ENCODE measurements around the gene EMC1. TPM values are rescaled to one million over a fixed set of nuclear protein-coding genes. Genes with fewer than 3 reads are reported as not detected.

Gene EMC1
- total RNA-seq, 2 experiments from 2014 or later: 40.2 to 43.2 TPM

DNA sequence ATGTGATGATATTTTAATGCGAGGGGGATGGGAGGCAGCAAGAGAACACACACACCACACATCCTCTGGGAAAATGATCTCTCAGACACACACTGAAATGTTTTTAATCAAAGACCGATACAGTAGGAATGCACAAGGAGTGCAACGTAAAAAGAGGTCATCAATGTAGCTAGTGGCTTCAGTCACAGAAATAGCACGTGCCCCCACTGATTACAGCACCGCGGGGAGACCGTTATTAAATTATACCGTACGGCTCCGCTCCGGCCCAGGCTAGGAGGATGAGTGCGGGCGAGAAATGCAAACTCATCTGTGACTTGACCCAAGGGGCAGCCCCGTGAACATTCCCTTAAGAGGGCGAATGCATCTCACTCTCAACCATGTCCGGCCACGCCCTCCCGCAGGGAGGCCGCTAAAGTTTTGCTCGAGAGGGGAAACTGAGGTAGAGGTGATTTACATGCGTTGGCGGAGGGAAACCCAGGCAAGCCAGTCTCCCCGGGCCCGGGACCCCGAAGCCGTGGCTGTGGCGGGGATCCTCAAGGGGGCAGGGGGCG is 41.8 kb downstream of the EMC1 start:
- intact Hi-C loops (cut with micrococcal nuclease): loop anchor here (1.0 kb wide), 1 partner anchor 40 kb away; no protein-coding TSS in a partner anchor

DNA sequence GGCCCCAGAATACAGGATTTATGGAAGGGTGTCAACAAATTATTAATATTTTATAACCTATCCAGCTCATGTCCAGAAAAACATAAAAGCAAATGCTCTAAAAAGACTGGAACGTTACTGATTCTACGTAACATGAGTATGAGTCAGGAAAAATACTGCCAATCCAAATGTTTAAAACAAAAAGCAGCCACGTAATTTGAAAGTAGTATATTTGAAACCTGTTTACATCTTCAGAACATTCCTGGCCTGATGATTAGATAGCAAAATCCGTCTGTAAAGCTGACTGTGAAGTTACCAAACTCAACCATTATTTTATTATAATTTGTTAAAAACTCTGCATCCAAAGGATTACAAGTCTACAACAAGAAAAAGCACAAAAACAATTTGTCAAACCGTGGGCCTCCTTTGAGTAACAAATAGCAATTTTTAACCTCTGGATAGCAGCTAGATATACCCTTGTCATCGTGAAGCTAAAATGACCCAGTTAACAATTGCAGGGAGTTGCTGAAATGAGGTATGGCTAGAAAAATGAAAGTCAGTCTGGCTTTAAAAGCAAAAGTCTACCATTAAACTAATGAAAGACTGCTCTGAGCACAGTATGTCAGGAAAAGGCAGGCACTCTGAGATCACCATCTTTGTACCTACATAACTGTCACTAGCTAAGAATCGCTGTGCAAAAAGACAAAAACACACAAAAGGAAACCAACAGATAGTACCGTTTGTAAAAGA is 42.5 kb downstream of the EMC1 start:
- Mint-ChIP-seq H3K27ac (peak overlapping the region; percentile 90), H3K9me3 (no peaks in the 10 kb centered on the region), H3K27me3 (ENCODE audit: low read depth) (no peaks in the 10 kb centered on the region), H3K36me3 (ENCODE audit: low read depth) (peaks cover 28% of the 10 kb centered on the region), H3K4me3 (peak overlapping the region; percentile 90), H3K4me1 (ENCODE audit: low read depth) (peaks cover 75% of the 10 kb centered on the region)
- peak; percentile 7 for DNase-seq
- CTCF ChIA-PET: interaction anchor here (1.0 to 3.1 kb wide), 4 partner anchors 11 to 39 kb away, joined by 3 to 12 read pairs (median 4); no protein-coding TSS in a partner anchor
- intact Hi-C loops (cut with micrococcal nuclease): loop anchor here (1.0 kb wide), 1 partner anchor 40 kb away; no protein-coding TSS in a partner anchor

More for the DNA sequence above, 41.8 kb downstream of the EMC1 start:
- H3K4me3 Mint-ChIP-seq: peak overlapping the region; percentile 90
- H3K27ac Mint-ChIP-seq: peak overlapping the region; percentile 90
- DNase-seq: peak; percentile 89
- H3K36me3 Mint-ChIP-seq (ENCODE audit: low read depth): peaks cover 29% of the 10 kb centered on the region
- CTCF ChIA-PET: interaction anchor here (1.4 to 3.1 kb wide), 2 partner anchors 30 to 40 kb away, joined by 3 to 12 read pairs; no protein-coding TSS in a partner anchor
- peaks cover 74% of the 10 kb centered on the region for H3K4me1 Mint-ChIP-seq (ENCODE audit: low read depth)
- H3K27me3 Mint-ChIP-seq (ENCODE audit: low read depth): no peaks in the 10 kb centered on the region
- H3K9me3 Mint-ChIP-seq: no peaks in the 10 kb centered on the region

DNA sequence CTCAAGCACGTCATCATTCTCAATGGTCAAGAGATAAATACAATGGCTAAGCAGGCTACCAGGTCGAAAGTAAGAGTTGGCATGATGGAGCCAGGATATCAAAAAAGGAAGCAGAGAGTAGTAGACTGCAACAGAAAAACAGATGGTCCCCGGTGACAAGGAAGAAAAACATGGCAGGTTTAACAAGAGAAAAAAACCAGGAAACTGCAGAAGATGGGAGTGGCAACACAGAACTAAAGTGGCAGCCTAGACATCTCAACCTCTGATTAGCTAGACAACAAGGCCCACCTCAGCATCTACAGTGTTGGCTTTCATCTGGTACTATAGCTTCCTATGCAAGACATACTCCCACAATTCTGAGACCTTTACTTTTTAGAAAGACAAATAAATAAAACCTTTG is 44.4 kb downstream of the EMC1 start:
- CTCF ChIA-PET: interaction anchor here (3.1 kb wide), 1 partner anchor 27 kb away, joined by 12 read pairs; no protein-coding TSS in a partner anchor
- H3K36me3 Mint-ChIP-seq (ENCODE audit: low read depth): peaks cover 26% of the 10 kb centered on the region
- no peaks in the 10 kb centered on the region for H3K9me3 Mint-ChIP-seq
- no peak for DNase-seq
- H3K27me3 Mint-ChIP-seq (ENCODE audit: low read depth): no peaks in the 10 kb centered on the region
- intact Hi-C loops (cut with micrococcal nuclease): no loop called here
- H3K4me1 Mint-ChIP-seq (ENCODE audit: low read depth): peaks cover 75% of the 10 kb centered on the region
- no peak overlapping the region for H3K4me3 Mint-ChIP-seq
- no peak overlapping the region for H3K27ac Mint-ChIP-seq

DNA sequence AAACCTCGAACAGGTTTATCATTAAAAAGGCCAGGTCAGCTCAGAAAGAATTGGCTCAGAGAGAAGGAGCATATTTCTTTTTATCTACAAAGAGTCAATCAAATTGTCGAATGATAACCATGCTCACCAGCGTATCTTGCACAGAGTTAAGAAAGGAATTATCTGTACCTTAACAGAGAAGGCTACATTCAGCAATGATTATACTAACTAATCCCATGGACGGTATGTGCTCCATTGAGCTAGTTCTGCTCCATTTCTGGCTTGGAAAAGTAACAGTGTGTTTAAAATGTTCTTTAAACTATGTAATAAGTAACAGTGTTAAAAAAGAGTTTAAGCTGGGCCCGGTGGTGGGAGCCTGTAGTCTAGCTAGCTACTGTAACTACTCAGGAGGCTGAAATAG is 45.5 kb downstream of the EMC1 start:
- Mint-ChIP-seq H3K36me3 (ENCODE audit: low read depth) (peaks cover 23% of the 10 kb centered on the region), H3K27ac (no peak overlapping the region), H3K4me1 (ENCODE audit: low read depth) (peaks cover 70% of the 10 kb centered on the region), H3K27me3 (ENCODE audit: low read depth) (no peaks in the 10 kb centered on the region), H3K4me3 (no peak overlapping the region), H3K9me3 (no peaks in the 10 kb centered on the region)
- no peak for DNase-seq
- CTCF ChIA-PET: interaction anchor here (0.6 to 1.3 kb wide), 3 partner anchors 22 to 260 kb away, joined by 3 to 6 read pairs (median 3); no protein-coding TSS in a partner anchor
- intact Hi-C loops (cut with micrococcal nuclease): loop anchor here (1.0 kb wide), 2 partner anchors 20 to 37 kb away; no protein-coding TSS in a partner anchor

DNA sequence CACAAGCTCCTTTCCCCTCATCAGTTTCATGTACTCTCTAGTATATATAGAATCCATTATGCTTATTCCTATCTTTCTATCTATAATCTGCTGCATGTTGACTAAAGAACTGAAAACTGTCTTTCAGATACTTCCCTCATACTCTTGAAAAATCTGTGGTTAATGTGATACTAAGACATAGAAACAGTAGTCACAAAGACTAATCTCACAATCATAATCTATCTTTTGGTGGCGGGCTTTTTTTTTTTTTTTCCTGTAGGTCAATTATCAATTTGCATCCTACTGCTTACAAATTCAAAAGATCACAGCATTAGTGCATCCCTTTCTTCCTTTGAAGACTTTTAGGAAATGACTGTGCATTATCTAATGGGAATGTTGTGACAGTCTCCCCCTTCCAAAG is 45.9 kb downstream of the EMC1 start:
- DNase-seq: no peak
- CTCF ChIA-PET: interaction anchor here (1.3 kb wide), 1 partner anchor 21 kb away, joined by 3 read pairs; no protein-coding TSS in a partner anchor
- Mint-ChIP-seq H3K4me3 (no peak overlapping the region), H3K9me3 (no peaks in the 10 kb centered on the region), H3K4me1 (ENCODE audit: low read depth) (peaks cover 70% of the 10 kb centered on the region), H3K36me3 (ENCODE audit: low read depth) (peaks cover 23% of the 10 kb centered on the region), H3K27me3 (ENCODE audit: low read depth) (no peaks in the 10 kb centered on the region), H3K27ac (no peak overlapping the region)
- intact Hi-C loops (cut with micrococcal nuclease): loop anchor here (1.0 kb wide), 2 partner anchors 19 to 36 kb away; no protein-coding TSS in a partner anchor

DNA sequence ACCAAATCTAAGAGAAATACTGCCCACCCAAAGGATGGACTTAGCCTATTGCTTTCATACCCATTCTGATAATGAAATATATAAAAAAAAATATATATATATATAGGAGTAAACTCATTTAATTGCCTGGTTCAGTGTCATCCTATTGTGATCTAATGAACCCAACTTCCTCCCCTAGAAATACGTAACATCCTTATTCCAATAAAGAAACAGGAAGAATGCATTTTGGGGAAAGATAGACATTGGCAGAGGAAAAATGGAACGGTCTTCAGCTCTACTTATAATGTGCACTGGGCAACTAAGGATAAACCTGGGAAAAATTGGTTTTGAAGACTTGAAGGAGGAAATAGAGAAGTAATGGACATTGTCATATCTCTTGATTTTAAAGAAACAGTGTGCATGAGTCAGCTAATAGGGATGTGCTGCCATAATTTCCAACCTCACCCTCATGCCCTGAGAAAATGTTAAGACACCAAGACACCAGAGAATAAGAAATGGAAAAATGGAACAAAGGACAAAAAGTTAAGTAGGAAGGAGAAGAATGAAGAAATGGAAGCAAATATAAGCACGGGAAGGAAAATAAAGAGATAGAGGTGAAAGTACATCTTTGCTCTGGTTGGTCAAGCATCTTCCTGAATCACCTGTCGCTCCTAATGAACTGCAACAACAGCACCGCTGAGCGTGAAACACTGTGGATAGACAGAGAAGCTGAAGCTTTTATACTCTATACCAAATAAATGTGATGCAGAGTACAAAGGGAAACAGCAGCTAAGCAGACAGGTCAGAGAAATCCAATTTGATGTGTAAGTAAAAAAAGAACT is 46.7 kb downstream of the EMC1 start:
- CTCF ChIA-PET: interaction anchor here (0.7 to 1.3 kb wide), 2 partner anchors 20 to 425 kb away, joined by 3 read pairs; no protein-coding TSS in a partner anchor
- DNase-seq: no peak
- intact Hi-C loops (cut with micrococcal nuclease): loop anchor here (1.0 kb wide), 2 partner anchors 18 to 35 kb away; no protein-coding TSS in a partner anchor
- Mint-ChIP-seq H3K36me3 (ENCODE audit: low read depth) (peaks cover 24% of the 10 kb centered on the region), H3K27me3 (ENCODE audit: low read depth) (no peaks in the 10 kb centered on the region), H3K27ac (no peak overlapping the region), H3K9me3 (no peaks in the 10 kb centered on the region), H3K4me1 (ENCODE audit: low read depth) (peaks cover 70% of the 10 kb centered on the region), H3K4me3 (no peak overlapping the region)

DNA sequence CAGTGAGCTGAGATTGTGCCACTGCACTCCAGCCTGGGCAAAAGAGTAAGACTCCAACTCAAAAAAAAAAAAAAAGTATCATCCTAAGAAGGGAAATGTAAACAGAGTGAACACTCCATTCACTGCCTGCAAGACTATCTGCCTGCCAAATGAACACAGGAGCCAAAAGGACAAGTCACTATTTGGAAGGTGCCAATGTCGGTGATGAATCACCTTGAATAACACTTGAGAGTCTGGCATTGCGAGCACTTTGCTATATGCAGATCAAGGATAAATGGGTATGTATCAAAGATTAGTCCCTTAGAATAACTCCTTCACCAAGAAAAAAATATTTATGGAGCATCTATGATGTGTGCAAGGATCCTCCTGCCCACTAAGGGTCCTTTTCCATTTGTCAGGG is 47.9 kb downstream of the EMC1 start:
- Mint-ChIP-seq H3K9me3 (no peaks in the 10 kb centered on the region), H3K27me3 (ENCODE audit: low read depth) (no peaks in the 10 kb centered on the region), H3K4me3 (no peak overlapping the region), H3K36me3 (ENCODE audit: low read depth) (peaks cover 27% of the 10 kb centered on the region), H3K27ac (no peak overlapping the region), H3K4me1 (ENCODE audit: low read depth) (peaks cover 63% of the 10 kb centered on the region)
- CTCF ChIA-PET: no interaction called here
- intact Hi-C loops (cut with micrococcal nuclease): no loop called here
- DNase-seq: no peak

DNA sequence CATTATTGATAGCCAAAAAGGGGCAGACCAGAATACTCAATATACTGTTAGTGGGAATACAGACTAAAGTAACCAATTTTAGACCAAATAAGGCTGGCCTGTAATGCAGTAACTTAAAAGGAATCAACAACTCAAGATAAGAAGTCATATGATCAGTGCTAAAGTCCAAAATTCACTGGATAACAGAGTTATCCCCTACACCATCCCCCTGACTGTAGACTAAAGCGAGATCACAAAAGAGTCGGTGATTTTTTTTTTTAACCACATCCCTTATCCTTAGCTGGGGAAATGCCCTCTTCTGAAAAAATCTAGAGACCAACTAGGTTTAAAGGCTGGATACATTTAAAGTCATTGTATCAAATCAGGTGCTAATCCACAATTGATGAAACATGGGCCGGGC is 48.9 kb downstream of the EMC1 start:
- Mint-ChIP-seq H3K27ac (no peak overlapping the region), H3K27me3 (ENCODE audit: low read depth) (no peaks in the 10 kb centered on the region), H3K4me3 (no peak overlapping the region), H3K36me3 (ENCODE audit: low read depth) (peaks cover 28% of the 10 kb centered on the region), H3K9me3 (no peaks in the 10 kb centered on the region), H3K4me1 (ENCODE audit: low read depth) (peaks cover 53% of the 10 kb centered on the region)
- intact Hi-C loops (cut with micrococcal nuclease): no loop called here
- CTCF ChIA-PET: interaction anchor here (0.9 kb wide), 2 partner anchors 10 to 22 kb away, joined by 3 to 4 read pairs; no protein-coding TSS in a partner anchor
- DNase-seq: no peak

DNA sequence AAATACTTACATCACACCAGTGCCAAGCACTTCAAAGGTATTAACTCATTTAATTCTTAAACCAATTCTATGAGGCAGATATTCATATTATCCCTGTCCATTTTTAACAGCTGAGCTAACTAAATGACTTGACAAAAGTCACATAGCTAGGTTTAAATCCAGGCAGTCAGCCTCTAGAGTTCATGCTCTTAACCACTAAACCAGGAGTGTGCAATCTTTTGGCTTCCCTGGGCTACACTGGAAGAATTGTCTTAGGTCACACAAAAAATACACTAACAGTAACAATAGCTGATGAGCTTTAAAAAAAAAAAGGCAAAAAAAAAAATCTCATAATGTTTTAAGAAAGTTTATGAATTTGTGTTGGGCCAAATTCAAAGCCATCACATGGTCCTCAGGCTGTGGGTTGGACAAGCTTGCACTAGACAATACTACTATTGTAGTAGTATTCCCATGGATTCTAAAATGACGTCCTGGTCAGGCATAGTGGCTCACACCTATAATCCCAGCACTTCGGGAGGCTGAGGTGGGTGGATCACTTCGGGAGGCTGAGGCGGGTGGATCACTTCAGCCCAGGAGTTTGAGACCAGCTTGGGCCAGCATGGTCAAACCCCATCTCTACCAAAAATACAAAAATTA is 51.2 kb downstream of the EMC1 start:
- H3K27me3 Mint-ChIP-seq (ENCODE audit: low read depth): no peaks in the 10 kb centered on the region
- H3K4me3 Mint-ChIP-seq: no peak overlapping the region
- intact Hi-C loops (cut with micrococcal nuclease): no loop called here
- CTCF ChIA-PET: no interaction called here
- H3K36me3 Mint-ChIP-seq (ENCODE audit: low read depth): peaks cover 36% of the 10 kb centered on the region
- H3K9me3 Mint-ChIP-seq: no peaks in the 10 kb centered on the region
- peaks cover 33% of the 10 kb centered on the region for H3K4me1 Mint-ChIP-seq (ENCODE audit: low read depth)
- no peak for DNase-seq
- no peak overlapping the region for H3K27ac Mint-ChIP-seq

DNA sequence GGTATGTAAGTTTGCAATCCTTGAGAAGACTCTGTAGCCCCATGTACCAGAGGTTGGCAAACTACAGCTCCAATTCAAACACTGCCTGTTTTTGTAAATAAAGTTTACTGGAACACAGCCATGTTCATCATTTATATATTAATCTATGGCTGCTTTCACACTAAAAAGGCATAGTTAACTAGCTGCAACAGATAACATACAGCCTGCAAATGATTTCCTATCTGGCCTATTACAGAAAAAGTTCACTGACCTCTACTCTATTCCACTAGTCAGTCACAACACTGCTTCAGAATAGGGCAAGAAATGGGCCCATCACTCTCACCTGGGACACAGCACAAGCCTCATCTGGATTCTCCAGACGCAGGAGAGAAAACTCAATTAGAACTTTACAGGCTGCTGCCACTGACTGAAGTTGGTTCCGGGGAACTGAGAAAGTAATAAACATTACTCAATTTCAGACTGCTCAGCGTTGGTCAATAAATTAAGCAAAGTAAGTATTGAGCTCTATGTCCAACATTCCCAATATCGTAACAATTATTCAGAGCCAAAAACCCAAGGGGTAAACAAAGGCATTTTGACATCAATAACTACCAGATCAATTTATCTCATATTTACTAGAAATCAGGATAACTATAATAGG is 51.9 kb downstream of the EMC1 start:
- CTCF ChIA-PET: no interaction called here
- peaks cover 27% of the 10 kb centered on the region for H3K4me1 Mint-ChIP-seq (ENCODE audit: low read depth)
- H3K36me3 Mint-ChIP-seq (ENCODE audit: low read depth): peaks cover 31% of the 10 kb centered on the region

DNA sequence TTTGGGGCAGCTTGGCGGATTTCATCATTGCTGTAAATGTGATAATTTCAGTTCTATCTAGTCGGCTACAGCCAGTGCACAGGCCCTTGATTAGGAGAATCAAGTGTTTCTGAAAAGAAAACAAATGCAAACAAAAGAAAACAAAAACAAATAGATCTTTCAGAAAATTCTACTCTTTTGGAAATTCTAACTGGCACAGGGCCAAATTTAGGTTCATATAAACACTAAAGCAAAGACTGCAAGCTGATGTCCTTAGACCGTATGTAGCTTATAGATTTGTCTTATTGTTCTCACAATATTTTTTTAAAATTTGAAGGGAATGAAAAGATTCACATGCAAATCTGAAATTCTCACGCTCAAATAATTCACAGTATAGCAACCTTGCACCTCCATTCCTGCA is 52.5 kb downstream of the EMC1 start:
- H3K4me1 Mint-ChIP-seq (ENCODE audit: low read depth): peaks cover 21% of the 10 kb centered on the region
- no peak overlapping the region for H3K4me3 Mint-ChIP-seq
- H3K27ac Mint-ChIP-seq: peak overlapping the region; percentile 9
- CTCF ChIA-PET: interaction anchor here (1.2 kb wide), 1 partner anchor 42 kb away, joined by 3 read pairs; no protein-coding TSS in a partner anchor
- H3K27me3 Mint-ChIP-seq (ENCODE audit: low read depth): no peaks in the 10 kb centered on the region
- no peaks in the 10 kb centered on the region for H3K9me3 Mint-ChIP-seq
- H3K36me3 Mint-ChIP-seq (ENCODE audit: low read depth): peaks cover 32% of the 10 kb centered on the region
- DNase-seq: no peak
- intact Hi-C loops (cut with micrococcal nuclease): no loop called here

More for the DNA sequence above, 51.9 kb downstream of the EMC1 start:
- intact Hi-C loops (cut with micrococcal nuclease): no loop called here
- H3K9me3 Mint-ChIP-seq: no peaks in the 10 kb centered on the region
- H3K4me3 Mint-ChIP-seq: no peak overlapping the region
- H3K27me3 Mint-ChIP-seq (ENCODE audit: low read depth): no peaks in the 10 kb centered on the region
- no peak for DNase-seq
- no peak overlapping the region for H3K27ac Mint-ChIP-seq
